Activated T-cell treated with anti-CD3 and anti-CD28 coated beads, Interleukin-2, amount 50 U/mL, for 48 hours (primary cell): ENCODE results near the gene CEMIP.

Source experiments
- DNase-seq, 2 experiments: peaks; one replicate each; pipeline ENCODE4 v3.0.0-alpha.2; 2020

The CEMIP gene

GRCh38 chr15:80861731-80862170 is 82.6 kb downstream of the CEMIP start:
- no peak for DNase-seq

- DNase-seq, result no peak
Measured at GRCh38 chr15:80864666-80865065, 85.5 kb downstream of the CEMIP start.

- DNase-seq, result no peak
Measured at GRCh38 chr15:80866936-80867335, 87.8 kb downstream of the CEMIP start.

- DNase-seq, result no peak
Measured at GRCh38 chr15:80870366-80870765, 91.2 kb downstream of the CEMIP start.

- DNase-seq, result no peak
Measured at GRCh38 chr15:80870893-80871292, 91.7 kb downstream of the CEMIP start.

GRCh38 chr15:80871858-80872257 is 92.7 kb downstream of the CEMIP start:
- DNase-seq, result no peak

GRCh38 chr15:80873366-80873952 is 94.3 kb downstream of the CEMIP start:
- no peak for DNase-seq

GRCh38 chr15:80875568-80876347 is 96.6 kb downstream of the CEMIP start:
- no peak for DNase-seq

DNA sequence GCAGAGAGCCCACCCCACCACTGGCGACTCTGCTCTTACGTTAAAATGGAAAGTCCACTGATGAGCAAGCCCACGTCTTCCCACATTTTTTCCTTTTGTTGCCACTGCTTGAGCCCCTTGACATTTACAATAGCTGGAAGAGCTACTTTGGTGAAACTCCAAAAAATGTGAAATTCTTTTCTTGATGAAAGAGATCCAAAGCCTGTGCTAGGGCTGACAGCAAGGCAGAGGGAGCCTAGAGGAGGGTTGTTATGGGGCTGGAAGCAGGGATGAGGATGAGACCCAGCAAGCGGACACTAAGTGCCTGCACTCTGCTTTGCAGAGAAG is 97.1 kb downstream of the CEMIP start:
- DNase-seq, result no peak

GRCh38 chr15:80878242-80878866 is 99.2 kb downstream of the CEMIP start:
- DNase-seq, result no peak

GRCh38 chr15:80878867-80879250 is 99.7 kb downstream of the CEMIP start:
- DNase-seq, result no peak

DNA sequence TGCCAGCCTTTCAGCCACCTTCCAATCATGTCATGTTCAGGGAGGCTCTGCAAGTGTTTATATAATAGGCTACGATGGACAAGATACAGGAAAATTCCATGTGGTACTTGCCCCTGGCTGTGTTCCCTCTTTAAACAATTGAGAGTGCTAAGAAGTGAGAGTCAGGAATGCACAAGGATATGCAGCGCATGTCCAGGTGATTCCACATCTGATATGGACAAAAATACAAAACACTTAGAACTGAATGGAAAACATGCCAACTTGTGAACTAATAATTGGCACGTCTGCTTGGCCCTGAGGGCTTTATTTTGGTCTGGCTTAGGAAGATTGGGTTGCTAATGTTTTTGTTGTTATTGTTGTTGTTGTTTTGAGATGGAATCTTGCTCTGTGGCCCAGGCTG is 100.9 kb downstream of the CEMIP start:
- DNase-seq, result no peak

GRCh38 chr15:80883641-80884040 is 104.5 kb downstream of the CEMIP start:
- no peak for DNase-seq

DNA sequence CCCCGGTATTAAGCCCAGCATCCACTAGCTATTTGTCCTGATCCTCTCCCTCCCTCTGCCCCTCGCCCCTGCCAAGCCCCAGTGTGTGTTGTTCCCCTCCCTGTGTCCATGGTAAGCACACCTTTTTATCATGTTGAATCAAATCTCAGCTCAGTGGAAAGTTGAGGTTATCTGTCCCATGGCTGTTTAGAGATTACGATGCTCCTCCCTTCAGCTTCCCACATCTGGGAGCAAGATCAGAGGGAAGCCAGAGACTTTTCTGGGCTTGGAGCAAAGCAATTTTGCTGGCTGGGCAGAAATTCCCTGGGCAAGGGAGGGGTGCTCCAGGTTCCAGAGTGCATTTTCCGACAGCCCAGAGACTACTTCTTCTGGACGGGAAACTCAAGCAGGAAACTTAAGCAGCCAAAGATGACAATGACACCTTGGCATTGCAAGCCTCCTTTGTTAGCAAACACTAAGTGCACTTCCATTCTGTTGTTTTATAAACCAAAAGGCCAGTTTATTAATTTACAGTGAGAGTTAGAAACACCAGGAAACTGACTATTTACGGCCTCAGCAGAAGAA is 105.9 kb downstream of the CEMIP start:
- DNase-seq, result no peak

DNA sequence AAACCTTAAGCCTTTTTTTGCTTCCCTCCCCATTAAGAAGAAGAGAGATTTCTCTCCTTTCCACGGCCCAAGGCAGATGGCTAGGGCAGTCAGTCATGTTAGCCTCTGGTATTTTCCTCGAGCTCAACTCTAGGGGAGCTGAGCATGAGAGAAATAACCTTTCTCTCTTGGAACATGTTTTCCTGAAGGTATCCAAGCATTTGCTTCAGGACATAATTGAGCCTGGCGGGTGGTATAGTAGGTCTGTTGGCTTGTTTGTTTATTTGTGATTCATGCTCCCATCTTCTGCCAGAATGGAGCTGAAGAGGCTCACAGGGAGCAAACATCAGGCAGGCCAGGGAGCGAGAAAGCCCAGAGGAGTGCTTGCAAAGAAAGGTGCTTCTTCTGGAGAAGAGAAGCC is 108.0 kb downstream of the CEMIP start:
- no peak for DNase-seq

DNA sequence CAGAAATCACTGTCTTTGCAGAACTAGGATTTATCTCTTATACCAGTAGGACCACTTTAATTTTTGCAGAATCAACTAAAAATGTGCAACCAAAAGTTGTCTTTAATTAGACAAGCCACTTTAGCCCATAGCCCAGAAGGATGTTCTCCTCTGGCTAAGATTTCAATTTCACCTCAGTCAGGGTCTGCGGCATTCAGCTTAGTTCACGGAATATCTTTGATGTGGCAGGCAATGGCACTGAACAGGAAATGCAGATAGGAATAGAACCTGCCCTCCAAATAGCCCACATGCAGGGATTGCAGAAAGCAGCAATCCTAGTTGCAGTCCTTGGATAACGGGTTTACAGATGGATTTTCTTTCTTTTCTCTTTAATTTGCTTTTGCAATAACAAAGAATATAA is 109.7 kb downstream of the CEMIP start:
- DNase-seq, result no peak

DNA sequence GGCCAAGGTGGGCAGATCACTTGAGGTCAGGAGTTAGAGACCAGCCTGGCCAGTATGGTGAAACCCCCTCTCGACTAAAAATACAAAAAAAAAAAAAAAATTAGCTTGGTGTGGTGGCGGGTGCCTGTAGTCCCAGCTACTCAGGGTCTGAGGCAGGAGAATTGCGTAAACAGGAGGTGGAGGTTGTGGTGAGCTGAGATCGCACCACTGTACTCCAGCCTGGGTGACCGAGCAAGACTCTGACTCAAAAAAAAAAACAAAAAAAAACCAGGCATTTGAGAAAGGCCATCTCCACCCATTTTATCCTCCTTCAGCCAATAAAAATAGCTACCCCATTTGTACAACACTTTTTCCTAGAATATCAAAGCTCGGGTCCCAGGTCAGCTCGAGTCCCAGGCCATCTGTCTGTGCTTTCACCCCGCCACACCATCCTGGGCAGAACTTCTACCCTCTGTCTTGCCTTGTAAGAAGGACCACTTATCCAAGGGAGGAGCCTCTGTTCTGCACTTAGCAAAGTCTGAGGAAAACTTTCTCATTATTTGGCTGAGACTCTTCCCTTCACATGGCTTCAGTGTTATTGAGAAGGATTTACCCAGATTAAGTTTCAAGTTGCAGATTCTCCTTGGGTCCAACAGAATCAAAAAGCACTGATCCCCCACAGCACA is 111.3 kb downstream of the CEMIP start:
- DNase-seq, result no peak

DNA sequence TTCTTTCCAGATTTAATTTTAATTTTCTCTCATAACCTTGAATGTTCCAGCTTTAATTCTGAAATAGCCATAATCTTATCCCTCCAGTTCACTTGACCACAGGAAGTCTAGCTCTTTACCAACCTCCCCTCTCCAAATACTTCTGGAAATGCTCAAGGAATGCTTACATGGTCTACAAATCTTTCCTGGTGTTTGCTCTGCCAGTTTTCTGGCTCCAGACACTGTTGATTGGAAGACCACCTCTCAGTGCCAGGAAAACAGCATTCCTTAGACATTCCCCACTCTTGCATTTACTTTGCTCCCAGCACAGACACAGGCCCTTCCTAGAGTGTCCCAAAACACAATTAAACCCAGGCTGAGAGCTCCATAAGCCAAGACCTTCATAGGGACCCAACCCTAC is 111.8 kb downstream of the CEMIP start:
- no peak for DNase-seq

- DNase-seq, result no peak
Measured at GRCh38 chr15:80892414-80892813, 113.2 kb downstream of the CEMIP start.

GRCh38 chr15:80893777-80894176 is 114.6 kb downstream of the CEMIP start:
- no peak for DNase-seq

GRCh38 chr15:80895091-80895490 is 115.9 kb downstream of the CEMIP start:
- DNase-seq, result no peak

GRCh38 chr15:80895965-80896364 is 116.8 kb downstream of the CEMIP start:
- no peak for DNase-seq

DNA sequence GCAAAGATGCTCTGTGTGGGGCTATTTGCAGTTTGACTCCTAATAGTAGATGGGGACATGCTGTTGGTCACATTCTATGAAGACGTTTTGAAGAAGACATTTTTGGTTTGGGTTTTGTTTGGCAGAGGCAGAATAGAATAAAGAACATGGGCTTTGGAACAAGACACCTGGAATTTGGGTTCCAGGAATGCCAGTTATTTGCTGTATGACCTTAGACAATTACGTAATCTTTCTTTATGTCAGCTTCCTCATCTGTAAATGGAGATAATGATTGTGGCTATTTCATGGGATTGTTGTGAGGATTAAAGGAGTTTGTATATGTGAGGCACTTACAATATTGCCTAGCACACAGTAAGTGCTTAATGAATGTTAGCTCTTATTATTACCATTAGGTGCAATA is 118.9 kb downstream of the CEMIP start:
- no peak for DNase-seq
